GM18907 (cell line): ENCODE results near the gene PANK4.

Experiments
- ATAC-seq: cut with Tn5 transposase; IDR thresholded peaks from one replicate; pipeline ENCODE4 v1.9.1; 2021; ENCODE audit warnings: mild to moderate bottlenecking, moderate library complexity; ENCODE audit not compliant: unreplicated experiment

Gene PANK4

GRCh38 chr1:2515763-2516080, 10.7 kb downstream of the PANK4 start:
- ATAC-seq: no peak

- ATAC-seq: no peak
These were observed 11.3 kb downstream of the PANK4 start for GRCh38 chr1:2514863-2515762.

- no peak for ATAC-seq
These were observed 12.3 kb downstream of the PANK4 start for GRCh38 chr1:2513939-2514652.

- no peak for ATAC-seq
These were observed 13.5 kb downstream of the PANK4 start for GRCh38 chr1:2512862-2513421.

- ATAC-seq: no peak
These were observed 15.8 kb downstream of the PANK4 start for GRCh38 chr1:2510366-2511155.

GRCh38 chr1:2509589-2509988, 16.8 kb downstream of the PANK4 start:
- no peak for ATAC-seq

- ATAC-seq: no peak
These were observed 17.6 kb downstream of the PANK4 start for GRCh38 chr1:2508751-2509150.

GRCh38 chr1:2508180-2508579, 18.2 kb downstream of the PANK4 start:
- no peak for ATAC-seq

GRCh38 chr1:2507744-2508155, 18.6 kb downstream of the PANK4 start:
- ATAC-seq: no peak

- ATAC-seq: no peak
These were observed 19.4 kb downstream of the PANK4 start for GRCh38 chr1:2506901-2507565.

- no peak for ATAC-seq
These were observed 20.2 kb downstream of the PANK4 start for GRCh38 chr1:2506007-2506860.

- ATAC-seq: no peak
These were observed 20.9 kb downstream of the PANK4 start for GRCh38 chr1:2505461-2505994.

GRCh38 chr1:2504949-2505272, 21.5 kb downstream of the PANK4 start:
- no peak for ATAC-seq

- ATAC-seq: no peak
These were observed 22.0 kb downstream of the PANK4 start for GRCh38 chr1:2504225-2504948.

GRCh38 chr1:2503554-2504224, 22.7 kb downstream of the PANK4 start:
- ATAC-seq: no peak

GRCh38 chr1:2502661-2503553, 23.5 kb downstream of the PANK4 start:
- ATAC-seq: no peak

- no peak for ATAC-seq
These were observed 24.2 kb downstream of the PANK4 start for GRCh38 chr1:2502210-2502609.

GRCh38 chr1:2501820-2502119, 24.6 kb downstream of the PANK4 start:
- ATAC-seq: no peak
